NOMO-1 treated with DMSO at 0.1 percent for 48 hours (cell line): ENCODE results near the gene PISD.
"Not testable (repeated sequence)": the region's sequence is repeated elsewhere in the genome, so short reads cannot be mapped to it uniquely, and the experiment has no call there.

Experiments used
- DNase-seq: peaks from one replicate; lab custom pipeline; 2025; ENCODE audit not compliant: unreplicated experiment; lab: John Stamatoyannopoulos, UW

Gene PISD

GRCh38 chr22:31610611-31611010, 51.4 kb downstream of the PISD start:
- no peak for DNase-seq

GRCh38 chr22:31609716-31610115, 52.3 kb downstream of the PISD start:
- no peak for DNase-seq

- DNase-seq, result no peak
Observed at GRCh38 chr22:31607696-31608095, 54.3 kb downstream of the PISD start.

GRCh38 chr22:31605851-31606585, 56.0 kb downstream of the PISD start:
- no peak for DNase-seq

- no peak for DNase-seq
Observed at GRCh38 chr22:31604746-31605705, 57.0 kb downstream of the PISD start.

- no peak for DNase-seq
Observed at GRCh38 chr22:31604137-31604705, 57.8 kb downstream of the PISD start.

- DNase-seq, result no peak
Observed at GRCh38 chr22:31603574-31603973, 58.4 kb downstream of the PISD start.

- no peak for DNase-seq
Observed at GRCh38 chr22:31603081-31603525, 58.9 kb downstream of the PISD start.

- DNase-seq, result no peak
Observed at GRCh38 chr22:31602259-31602952, 59.6 kb downstream of the PISD start.

- DNase-seq, result no peak
Observed at GRCh38 chr22:31595271-31595670, 66.7 kb downstream of the PISD start.

- DNase-seq, result not testable (repeated sequence)
Observed at GRCh38 chr22:31590161-31590560, 71.9 kb downstream of the PISD start.

- no peak for DNase-seq
Observed at GRCh38 chr22:31588970-31589675, 72.9 kb downstream of the PISD start.

GRCh38 chr22:31586137-31586920, 75.7 kb downstream of the PISD start:
- DNase-seq, result no peak

- no peak for DNase-seq
Observed at GRCh38 chr22:31585161-31585859, 76.7 kb downstream of the PISD start.

GRCh38 chr22:31584804-31585160, 77.2 kb downstream of the PISD start:
- DNase-seq, result no peak

GRCh38 chr22:31583861-31584485, 78.0 kb downstream of the PISD start:
- no peak for DNase-seq

- no peak for DNase-seq
Observed at GRCh38 chr22:31579835-31580242, 82.2 kb downstream of the PISD start.

- no peak for DNase-seq
Observed at GRCh38 chr22:31578171-31578570, 83.8 kb downstream of the PISD start.

GRCh38 chr22:31577711-31578110, 84.3 kb downstream of the PISD start:
- no peak for DNase-seq
